Upper lobe of left lung (tissue), 4 donors: ENCODE results near the gene PLXND1.

ENCODE experiments used
- CTCF ChIP-seq, 6 experiments: fragments of 450-650 bp in 4 of 6; fragments of 200-600 bp in 2 of 6; sonication (generic) in 2 of 6; IDR thresholded peaks; one replicate each; pipeline ENCODE4 v1.5.1; 2016 to 2019; ENCODE audit warnings: antibody characterized with exemption in 6 of 6
- POLR2A ChIP-seq, 4 donors: fragments of 450-650 bp; IDR thresholded peaks; one replicate each; pipeline ENCODE4 v1.5.1; 2016 to 2017; ENCODE audit warnings: antibody characterized with exemption in 4 of 4, mild to moderate bottlenecking in 2 of 4
- POLR2AphosphoS5 ChIP-seq, 2 donors: sonication (generic); formaldehyde crosslinking; IDR thresholded peaks; one replicate each; pipeline ENCODE4 v1.5.1; 2017; ENCODE audit warnings: antibody characterized with exemption in 2 of 2

GRCh38 chr3:129553171-129553570 lies 53.3 kb downstream of the PLXND1 start:
- TF ChIP-seq POLR2A (IDR thresholded peaks at IDR 0.05) (no peak), POLR2AphosphoS5 (IDR thresholded peaks at IDR 0.05) (no peak), CTCF (IDR thresholded peaks at IDR 0.05) (no peak)
